GM18502 (cell line): ENCODE data around the gene MARVELD2.
"Not testable (repeated sequence)": the region's sequence is repeated elsewhere in the genome, so short reads cannot be mapped to it uniquely, and the experiment has no call there.

ENCODE experiments used
- ATAC-seq: cut with Tn5 transposase; IDR thresholded peaks from one replicate; pipeline ENCODE4 v1.9.1; 2021; ENCODE audit warnings: mild to moderate bottlenecking; ENCODE audit not compliant: unreplicated experiment, poor library complexity

Gene MARVELD2, protein sequence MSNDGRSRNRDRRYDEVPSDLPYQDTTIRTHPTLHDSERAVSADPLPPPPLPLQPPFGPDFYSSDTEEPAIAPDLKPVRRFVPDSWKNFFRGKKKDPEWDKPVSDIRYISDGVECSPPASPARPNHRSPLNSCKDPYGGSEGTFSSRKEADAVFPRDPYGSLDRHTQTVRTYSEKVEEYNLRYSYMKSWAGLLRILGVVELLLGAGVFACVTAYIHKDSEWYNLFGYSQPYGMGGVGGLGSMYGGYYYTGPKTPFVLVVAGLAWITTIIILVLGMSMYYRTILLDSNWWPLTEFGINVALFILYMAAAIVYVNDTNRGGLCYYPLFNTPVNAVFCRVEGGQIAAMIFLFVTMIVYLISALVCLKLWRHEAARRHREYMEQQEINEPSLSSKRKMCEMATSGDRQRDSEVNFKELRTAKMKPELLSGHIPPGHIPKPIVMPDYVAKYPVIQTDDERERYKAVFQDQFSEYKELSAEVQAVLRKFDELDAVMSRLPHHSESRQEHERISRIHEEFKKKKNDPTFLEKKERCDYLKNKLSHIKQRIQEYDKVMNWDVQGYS

DNA sequence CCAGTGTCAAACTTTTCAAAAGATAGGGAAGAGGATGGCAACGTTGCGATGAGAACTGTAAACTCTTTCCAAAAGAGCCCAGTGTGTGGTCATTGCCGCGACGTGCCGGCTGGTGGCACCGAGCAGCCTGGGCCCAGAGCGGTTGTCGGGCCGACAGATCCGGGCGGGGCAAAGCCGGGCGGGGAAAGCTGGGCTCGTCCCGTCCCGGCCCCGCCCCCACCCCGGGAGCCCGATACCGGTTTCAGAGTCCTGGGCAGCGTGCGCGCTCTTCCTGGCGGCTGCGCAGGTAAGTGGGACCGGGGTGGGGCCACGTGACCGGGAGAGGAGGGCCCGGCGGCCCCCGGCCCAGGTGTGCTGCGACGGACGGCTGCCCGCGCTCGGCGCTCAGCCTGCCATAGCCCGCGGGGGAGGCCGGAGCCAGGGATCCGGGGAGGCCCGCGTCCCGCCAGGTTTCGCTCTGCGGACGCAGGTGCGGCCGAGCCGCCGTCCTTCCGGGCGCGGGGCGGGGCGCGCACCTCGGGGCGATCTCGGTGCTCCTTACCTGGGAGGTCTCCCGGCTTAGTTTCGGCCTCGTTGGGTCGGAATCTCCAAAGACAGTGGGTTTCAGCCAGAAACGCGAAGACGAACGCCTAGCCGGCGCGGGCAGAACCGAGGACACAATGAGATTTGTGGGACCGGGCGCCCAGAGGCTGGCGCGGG lies at the start of gene MARVELD2:
Gene MARVELD2, plus strand, starts transcription at position 232 of the 699 bp plus-strand sequence. CDS start 4,270 bp downstream, outside the sequence.
- ATAC-seq: peak; percentile 85

DNA sequence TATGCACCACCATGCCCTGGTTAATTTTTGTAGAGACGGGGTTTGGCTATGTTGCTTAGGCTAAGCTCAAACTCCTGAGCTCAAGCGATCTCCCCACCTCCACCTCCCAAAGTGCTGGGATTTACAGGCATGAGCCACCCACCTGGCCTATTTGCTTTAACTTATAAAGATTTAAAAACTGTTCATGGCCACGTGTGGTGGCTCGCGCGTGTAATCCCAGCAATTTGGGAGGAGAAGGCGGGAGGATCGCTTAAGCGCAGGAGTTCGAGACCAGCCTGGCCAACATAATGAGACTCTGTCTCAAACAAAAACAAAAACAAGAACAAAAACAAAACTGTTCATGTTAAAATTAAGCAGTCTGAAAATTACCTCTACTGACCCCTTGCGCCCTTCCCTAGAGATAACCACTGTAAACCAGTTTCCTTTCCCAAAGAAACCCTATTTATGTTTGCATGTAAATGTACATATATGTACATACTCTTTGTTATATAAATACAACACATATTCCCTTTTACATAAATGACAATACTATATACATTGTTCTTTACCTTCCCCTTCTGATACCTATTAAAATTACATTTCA lies 47.1 kb upstream of the MARVELD2 start:
- no peak for ATAC-seq

DNA sequence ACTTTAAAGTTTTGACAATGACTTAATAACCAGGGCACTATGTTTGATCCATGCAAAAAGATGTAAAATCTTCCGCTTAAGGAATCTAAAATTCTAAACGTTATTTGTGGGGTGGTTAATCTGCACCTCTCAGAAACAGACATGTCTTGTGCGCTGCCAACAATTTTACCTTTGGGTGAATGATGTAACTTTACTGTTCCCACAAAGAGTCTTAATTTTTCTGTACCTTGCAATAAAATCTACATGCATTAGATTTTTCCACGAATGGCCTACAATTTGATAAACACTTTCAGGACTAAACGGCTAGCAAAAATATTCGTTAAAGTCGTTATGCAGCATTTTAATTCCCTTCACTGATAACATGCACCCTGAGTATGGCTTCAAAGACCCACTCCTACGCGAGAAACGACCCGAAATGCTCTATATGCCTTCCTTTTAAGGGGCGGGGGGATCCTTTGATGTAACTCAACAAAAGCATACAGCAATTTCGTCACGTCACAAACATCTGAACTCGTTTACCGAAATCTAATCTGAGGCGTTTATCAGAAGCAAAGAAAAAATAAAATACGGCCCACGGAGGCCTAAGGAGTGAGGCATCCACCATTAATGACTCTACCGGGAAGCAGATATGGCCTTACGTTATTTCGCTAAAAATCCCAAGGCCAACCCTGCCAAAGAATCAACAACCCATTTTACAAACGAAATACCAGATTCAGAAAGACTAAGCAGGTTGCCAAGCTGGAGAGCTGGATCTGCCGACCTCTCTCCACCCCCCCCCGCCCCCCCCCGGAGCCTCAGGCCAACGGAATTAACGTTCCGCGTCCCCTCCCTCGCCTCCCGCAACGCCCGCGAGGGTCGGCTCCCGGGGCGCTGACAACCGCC lies 46.2 kb upstream of the MARVELD2 start:
- ATAC-seq: peak; percentile 35

DNA sequence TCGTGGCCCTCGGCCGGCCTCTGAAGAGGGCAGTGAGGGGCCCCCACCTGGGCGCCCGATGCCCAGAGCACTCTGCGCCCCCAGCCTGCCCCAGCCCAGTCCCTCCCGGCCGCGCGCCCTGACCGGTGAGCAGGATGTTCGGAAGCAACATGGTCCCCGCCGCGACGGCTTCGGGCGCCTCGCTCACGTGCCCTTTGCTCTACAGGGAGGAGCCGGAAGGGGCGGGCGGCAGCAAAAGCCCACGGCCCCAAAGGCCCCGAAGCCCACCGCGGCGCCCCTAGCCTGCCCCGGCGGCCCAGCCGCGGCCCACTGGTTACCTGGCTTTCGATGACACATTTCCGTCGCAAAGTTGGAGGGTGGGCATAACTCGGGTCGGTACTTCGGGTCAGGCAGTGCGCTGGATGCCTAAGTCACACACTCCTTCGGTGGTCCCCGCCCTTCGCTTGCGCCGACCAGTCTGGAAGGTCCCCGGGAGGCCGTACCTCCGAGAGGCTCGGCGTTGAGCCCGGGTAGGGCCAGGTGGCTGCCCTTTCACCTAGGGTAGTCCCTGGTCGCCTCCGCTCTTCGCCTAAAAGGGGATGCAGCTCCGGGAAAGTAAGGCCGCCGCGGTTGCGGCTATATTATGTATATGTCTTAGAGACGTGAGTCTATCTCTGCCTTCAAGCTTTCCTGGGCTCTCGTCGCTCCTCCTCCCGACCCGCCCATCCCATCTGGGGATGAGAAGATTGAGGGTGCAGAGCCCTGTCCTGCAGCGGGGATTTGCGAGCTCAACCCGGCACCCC lies 45.4 kb upstream of the MARVELD2 start, which contains the start of the genes AK6, RAD17 and TAF9:
Gene AK6, minus strand, starts transcription at position 181 of the 782 bp plus-strand sequence. Its CDS starts 30 bp downstream, at position 151.
Gene RAD17, plus strand, starts transcription at position 479 of the 782 bp plus-strand sequence. CDS start 2,391 bp downstream, outside the sequence.
Gene TAF9, minus strand, starts transcription at position 181 of the 782 bp plus-strand sequence. CDS start 3,783 bp downstream, outside the sequence.
- peak; percentile 91 for ATAC-seq

DNA sequence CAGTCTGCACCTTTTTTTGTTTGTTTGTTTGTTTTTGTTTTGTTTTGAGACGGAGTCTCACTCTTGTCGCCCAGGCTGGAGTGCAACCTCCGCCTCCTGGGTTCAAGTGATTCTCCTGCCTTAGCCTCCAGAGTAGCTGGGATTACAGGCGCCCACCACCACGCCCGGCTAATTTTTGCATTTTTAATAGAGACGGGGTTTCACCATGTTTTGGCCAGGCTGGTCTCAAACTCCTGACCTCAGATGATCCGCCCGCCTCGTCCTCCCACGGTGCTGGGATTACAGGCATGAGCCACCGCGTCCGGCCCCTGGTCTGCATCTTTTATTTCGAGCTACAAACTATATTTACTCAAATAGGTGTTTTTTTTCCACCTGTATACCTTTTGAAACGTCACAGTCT lies 44.6 kb upstream of the MARVELD2 start:
- not testable (repeated sequence) for ATAC-seq

DNA sequence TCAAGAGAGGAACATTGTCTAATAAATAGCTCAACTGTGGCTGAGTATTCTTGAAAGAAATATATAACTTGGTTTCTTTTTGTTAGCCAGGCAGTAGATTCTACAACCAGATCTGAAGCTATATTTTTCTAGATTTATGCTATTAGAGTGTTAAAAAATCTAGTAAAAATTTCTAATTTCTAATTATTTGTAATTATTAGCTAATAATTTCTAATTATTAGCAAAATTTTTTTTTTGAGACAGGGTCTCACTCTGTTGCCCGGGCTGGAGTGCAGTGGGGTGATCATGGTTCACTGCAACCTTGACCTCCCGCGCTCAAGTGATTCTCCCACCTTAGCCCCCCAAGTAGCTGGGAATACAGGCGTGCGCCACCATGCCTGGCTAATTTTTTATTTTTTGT lies 42.5 kb upstream of the MARVELD2 start:
- ATAC-seq: no peak

DNA sequence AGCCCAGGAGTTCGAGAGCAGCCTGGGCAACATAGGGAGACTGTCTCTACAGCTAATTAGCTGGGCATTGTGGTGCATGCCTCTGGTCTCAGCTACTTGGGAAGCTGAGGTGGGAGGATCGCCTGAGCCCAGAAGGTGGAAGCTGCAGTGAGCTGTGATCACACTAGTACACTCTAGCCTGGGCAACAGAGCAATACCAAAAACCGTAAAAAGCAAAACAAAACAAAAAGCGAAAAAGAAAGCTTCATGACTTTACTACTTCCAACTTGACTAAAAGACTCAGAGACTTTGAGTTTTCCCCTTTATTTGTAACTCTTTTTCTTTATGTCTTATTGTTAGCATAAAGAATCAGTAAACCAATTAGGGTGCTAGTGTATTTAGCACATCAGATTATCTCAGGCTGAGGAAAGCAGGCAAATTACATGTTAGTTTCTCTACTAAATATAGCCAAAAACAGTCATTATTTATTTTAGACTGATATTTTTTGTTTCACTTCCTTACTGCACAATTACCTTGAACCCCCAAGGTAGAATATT lies 39.9 kb upstream of the MARVELD2 start:
- ATAC-seq: peak; percentile 77

DNA sequence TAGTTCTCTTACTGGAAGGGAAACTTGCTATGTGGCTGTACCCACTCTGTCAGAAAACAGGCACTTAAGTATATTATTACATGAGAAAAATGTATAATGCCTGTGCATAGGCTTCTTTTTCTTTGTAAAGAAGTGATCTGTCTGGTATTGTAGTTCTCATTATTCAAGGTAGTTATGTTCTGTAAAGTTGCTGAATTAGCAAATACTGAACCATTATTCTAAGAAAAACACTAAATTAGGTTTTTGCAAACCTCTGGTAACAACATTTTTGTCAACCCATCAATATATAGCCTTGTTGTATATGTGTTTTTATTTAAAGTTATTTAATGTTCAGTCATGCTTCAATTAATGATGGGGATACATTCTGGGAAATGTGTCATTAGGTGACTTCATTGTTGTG lies 36.5 kb upstream of the MARVELD2 start:
- ATAC-seq: no peak

DNA sequence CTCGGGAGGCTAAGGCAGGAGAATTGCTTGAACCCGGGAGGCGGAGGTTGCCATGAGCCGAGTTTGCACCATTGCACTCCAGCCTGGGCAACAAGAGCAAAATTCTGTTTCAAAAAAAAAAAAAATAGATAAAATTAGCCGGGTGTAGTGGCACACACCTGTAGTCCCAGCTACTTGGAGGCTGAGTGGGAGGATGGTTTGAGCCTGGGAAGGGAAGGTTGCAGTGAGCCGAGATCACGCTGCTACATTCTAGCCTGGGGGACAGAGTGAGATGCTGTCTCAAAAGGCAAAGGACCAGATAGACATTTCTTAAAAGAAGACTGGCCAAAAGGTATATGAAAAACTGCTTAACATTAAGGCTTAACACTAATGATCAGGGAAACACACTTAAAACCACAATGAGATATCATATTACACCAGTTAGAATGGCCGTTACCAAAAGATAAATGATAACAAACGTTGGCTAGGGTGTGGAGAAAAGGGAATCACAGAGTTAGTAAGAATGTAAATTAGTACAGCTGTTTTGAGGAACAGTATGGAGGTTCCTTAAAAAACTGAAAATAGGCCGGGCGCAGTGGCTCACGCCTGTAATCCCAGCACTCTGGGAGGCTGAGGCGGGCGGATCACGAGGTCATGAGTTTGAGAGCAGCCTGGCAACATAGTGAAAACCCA lies 10.1 kb upstream of the MARVELD2 start:
- ATAC-seq: no peak

DNA sequence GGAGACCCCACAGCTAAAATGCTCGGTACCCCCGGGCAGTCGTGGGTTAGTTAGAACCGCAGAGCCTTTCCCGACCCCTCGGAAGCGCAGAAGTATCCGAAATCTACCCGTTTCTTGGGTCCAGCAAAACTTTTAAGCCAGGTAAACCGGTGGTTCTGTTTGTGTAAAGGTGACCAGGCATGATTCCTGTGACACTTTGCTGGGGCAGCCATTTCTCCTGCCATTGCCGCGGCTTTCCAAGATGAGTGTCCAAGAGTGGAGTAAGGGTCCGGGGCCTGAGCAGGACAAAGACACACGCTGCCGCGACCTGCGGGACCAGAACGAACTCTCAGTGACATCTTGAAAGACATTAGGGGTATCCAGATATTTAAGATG lies 655 bp downstream of the MARVELD2 start:
- no peak for ATAC-seq

DNA sequence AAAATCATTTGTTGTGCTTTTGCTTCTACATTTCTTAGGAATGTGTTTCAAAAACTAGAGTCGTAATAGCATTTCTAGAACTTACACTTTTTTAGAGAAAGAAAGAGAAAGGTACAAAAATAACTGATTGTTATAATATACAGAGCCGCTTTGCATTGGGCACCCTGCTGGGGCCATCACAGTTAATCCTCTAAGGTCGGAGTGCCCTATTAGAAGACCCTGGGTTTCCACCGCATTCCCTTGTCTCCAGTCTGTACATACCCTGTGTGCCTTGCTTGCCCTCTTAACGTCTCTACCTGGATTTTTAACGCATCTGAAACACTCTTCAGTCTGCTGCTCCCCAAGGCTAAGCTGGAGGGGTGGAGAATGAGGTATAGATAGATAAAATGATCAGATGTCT lies 1.3 kb downstream of the MARVELD2 start:
- no peak for ATAC-seq

DNA sequence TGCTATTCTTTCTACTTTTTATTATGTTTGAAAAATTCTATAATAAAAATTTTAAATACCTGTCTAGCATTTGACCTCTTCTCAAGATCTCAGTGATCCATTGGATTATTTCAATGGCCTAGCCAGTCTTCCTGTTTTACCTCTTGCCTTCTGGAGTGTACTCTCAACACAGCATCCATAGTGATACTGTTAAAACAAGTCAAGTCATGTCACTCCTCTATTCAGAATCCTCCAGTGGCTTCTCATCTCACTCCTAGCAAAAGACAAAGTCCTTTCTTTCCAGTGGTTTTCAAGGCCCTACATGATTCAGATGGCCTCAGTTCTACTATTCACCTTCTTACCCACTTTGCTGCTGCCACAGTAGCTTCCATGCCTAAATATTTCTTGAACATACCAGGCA lies 1.8 kb downstream of the MARVELD2 start:
- ATAC-seq: no peak

DNA sequence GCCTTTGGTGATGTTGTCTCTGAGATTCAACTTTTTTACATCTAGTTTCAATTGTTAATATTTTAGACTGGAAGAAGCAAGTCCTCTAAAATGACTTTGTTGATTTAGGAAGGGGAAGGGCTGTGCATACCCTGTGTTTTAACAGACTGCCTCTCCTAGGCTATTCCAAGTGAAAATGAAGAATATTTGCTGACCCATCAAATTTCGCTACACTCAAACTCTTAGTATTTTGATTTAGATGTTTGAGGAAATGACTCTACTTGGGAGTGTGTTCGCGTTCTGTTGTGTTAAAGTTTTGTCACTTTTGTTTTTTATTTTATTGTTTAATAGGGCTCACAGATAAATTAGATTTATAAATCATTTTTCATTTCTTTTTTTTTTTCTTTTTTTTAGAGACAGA lies 3.6 kb downstream of the MARVELD2 start:
- no peak for ATAC-seq

DNA sequence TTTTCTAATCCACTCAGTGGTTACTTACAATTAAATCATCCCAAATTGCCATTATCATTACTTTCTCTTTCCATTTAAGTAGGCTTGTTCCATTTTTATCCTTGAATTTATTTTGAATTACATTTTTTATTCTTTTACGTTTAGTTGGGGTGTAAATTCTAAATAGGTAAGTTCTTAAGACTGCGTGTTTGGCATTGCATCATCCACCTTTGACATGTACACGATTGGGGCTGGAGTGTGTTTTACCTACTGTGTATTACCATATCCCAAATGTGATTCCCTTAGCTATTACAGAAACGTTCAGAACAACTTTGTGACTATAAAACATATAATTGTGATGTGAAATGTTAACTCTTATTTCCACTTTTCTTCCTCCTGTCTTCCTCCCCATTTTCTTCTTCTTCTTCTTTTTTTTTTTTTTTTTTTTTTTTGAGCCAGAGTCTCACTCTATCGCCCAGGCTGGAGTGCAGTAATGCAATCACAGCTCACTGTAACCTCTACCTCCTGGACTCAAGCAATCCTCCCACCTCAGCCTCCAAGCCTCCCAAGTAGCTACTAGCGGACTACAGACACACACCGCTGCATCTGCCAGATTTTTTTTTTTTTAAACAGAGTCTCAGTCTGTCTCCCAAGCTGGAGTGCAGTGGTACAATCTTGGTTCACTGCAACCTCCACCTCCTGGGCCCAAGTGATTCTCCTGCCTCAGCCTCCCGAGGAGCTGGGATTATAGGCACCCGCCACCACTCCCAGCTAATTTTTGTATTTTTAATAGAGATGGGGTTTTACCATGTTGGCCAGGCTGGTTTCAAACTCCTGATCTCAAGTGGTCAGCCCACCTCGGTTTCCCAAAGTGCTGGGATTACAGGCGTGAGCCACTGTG lies 16.7 kb downstream of the MARVELD2 start:
- ATAC-seq: no peak

DNA sequence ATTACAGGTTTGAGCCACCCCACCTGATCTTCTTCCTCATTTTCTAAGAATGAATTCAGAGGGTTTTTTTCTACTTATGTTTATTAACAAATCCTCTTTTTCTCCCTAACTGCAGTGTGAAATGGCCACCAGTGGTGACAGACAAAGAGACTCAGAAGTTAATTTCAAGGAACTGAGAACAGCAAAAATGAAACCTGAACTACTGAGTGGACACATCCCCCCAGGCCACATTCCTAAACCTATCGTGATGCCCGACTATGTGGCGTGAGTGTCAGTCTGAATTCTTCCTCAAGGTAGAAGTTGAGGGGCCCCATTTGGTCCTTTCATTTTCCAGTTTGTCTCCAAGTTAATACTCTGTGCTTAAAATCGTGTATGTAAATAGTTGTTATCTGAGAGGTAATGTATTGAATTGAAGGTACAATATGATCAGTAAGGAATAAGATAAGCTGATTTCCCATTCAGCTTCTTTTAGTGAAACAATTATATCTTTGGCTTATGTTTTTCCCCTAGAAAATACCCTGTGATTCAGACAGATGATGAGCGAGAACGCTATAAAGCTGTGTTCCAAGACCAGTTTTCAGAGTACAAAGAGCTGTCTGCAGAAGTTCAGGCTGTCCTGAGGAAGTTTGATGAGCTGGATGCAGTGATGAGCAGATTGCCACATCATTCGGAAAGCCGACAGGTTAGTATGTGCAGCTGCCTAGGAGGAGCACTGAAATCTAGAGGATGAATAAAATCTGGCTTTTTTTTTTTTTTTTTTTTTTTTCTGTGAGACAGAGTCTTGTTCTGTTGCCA lies 17.7 kb downstream of the MARVELD2 start:
- ATAC-seq: peak; percentile 78

DNA sequence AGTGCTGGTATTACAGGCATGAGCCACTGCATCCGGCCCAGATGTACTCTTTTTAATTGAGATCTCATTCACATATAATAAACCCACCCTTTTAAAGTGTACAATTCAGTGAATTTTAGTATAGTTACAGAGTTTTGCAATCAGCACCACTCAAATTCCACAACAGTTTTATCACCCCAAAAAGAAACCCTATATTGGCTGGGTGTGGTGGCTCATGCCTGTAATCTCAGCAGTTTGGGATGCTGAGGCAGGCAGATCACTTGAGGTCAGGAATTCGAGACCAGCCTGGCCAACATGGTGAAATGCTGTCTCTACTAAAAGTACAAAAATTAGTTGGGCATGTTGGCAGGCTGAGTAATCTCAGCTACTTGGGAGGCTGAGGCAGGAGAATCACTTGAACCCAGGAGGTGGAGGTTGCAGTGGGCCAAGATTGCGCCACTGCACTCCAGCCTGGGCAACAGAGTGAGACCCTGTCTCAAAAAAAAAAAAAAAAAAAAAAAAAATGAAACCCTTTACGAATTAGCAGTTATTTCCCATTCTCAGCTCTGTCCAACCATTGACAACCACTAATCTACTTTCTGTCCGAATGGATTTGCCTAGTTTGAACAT lies 20.5 kb downstream of the MARVELD2 start:
- not testable (repeated sequence) for ATAC-seq
